Measurements from ENCODE around the gene RDH16.

Gene RDH16

DNA sequence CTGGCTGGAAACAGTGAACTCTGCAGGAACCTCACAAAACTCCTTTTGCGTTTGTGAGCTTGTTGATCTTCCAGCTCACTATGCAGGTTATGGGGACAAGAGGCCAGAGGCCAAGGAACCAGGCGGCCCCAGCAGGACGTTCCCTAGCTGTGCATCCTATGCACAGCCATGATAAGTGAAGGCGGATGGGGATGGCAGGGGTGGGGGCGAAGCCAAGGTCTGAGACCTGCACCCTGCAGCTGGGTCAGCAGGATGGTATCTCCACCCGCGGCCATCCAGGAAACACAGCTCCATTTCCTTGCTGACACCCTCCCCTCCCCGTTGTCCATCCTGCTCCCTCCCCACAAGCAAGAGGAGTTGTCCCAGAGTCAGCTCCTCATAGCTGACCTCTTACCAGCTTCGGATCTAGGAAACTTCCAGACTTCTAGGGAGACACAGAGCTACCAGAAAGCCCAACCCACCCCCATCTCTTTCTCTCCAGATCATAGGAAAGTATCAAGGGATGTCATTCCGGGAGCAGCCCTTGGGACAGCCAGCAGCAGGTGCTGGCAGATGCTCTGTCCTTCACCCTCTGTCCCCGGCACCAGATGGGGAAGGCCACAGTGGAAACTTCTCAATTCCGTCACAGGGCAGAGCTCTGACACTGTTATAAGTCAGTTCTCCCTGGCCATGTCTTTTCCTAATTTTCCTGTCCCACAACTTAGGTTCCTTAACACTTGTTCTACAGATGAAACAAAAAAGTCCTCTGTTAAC is 39.6 kb upstream of the RDH16 start:
- Histone ChIP-seq H3K9ac (ENCODE audit: low read depth, low read length) (no peak overlapping the region), H3K27me3 (ENCODE audit: control insufficient read depth, insufficient read depth, low read length) (no peaks in the 10 kb centered on the region), H3K4me1 (ENCODE audit: control insufficient read depth, insufficient read depth, low read length) (peaks cover 14% of the 10 kb centered on the region), H3K4me3 (ENCODE audit: low read length) (no peak overlapping the region), H3K9me3 (replicated peaks; ENCODE audit: low read length) (no peaks in the 10 kb centered on the region), H3K4me2 (ENCODE audit: low read length) (no peak overlapping the region), H3K36me3 (ENCODE audit: insufficient read depth, low read length) (peaks cover 12% of the 10 kb centered on the region)

DNA sequence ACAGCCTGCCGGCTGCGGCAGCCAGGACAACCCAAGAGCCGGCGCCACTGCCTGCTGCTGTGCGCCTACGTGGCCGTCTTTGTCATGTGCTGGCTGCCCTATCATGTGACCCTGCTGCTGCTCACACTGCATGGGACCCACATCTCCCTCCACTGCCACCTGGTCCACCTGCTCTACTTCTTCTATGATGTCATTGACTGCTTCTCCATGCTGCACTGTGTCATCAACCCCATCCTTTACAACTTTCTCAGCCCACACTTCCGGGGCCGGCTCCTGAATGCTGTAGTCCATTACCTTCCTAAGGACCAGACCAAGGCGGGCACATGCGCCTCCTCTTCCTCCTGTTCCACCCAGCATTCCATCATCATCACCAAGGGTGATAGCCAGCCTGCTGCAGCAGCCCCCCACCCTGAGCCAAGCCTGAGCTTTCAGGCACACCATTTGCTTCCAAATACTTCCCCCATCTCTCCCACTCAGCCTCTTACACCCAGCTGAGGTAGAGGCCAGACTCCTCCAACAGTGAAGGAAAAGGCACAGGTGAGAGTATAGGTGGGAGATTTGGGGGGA is 38.6 kb upstream of the RDH16 start:
- Histone ChIP-seq H3K36me3 (ENCODE audit: insufficient read depth, low read length) (peaks cover 2% of the 10 kb centered on the region), H3K4me1 (ENCODE audit: control insufficient read depth, insufficient read depth, low read length) (peaks cover 9% of the 10 kb centered on the region), H3K9ac (ENCODE audit: low read depth, low read length) (no peak overlapping the region), H3K9me3 (replicated peaks; ENCODE audit: low read length) (no peaks in the 10 kb centered on the region), H3K4me3 (ENCODE audit: low read length) (no peak overlapping the region), H3K4me2 (ENCODE audit: low read length) (no peak overlapping the region), H3K27me3 (ENCODE audit: control insufficient read depth, insufficient read depth, low read length) (peaks cover 2% of the 10 kb centered on the region)

DNA sequence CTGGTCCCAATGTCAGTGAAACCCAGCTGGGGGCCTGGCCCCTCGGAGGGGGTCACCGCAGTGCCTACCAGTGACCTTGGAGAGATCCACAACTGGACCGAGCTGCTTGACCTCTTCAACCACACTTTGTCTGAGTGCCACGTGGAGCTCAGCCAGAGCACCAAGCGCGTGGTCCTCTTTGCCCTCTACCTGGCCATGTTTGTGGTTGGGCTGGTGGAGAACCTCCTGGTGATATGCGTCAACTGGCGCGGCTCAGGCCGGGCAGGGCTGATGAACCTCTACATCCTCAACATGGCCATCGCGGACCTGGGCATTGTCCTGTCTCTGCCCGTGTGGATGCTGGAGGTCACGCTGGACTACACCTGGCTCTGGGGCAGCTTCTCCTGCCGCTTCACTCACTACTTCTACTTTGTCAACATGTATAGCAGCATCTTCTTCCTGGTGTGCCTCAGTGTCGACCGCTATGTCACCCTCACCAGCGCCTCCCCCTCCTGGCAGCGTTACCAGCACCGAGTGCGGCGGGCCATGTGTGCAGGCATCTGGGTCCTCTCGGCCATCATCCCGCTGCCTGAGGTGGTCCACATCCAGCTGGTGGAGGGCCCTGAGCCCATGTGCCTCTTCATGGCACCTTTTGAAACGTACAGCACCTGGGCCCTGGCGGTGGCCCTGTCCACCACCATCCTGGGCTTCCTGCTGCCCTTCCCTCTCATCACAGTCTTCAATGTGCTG is 38.0 kb upstream of the RDH16 start:
- no peaks in the 10 kb centered on the region for H3K36me3 ChIP-seq (ENCODE audit: insufficient read depth, low read length)
- H3K4me3 ChIP-seq (ENCODE audit: low read length), result no peak overlapping the region

GRCh38 chr12:56994231-56994746 is 36.9 kb upstream of the RDH16 start:
- Histone ChIP-seq H3K4me3 (ENCODE audit: low read length) (no peak overlapping the region), H3K27me3 (ENCODE audit: control insufficient read depth, insufficient read depth, low read length) (peaks cover 6% of the 10 kb centered on the region), H3K9ac (ENCODE audit: low read depth, low read length) (no peak overlapping the region), H3K4me2 (ENCODE audit: low read length) (no peak overlapping the region), H3K9me3 (replicated peaks; ENCODE audit: low read length) (no peaks in the 10 kb centered on the region), H3K4me1 (ENCODE audit: control insufficient read depth, insufficient read depth, low read length) (peaks cover 3% of the 10 kb centered on the region), H3K36me3 (ENCODE audit: insufficient read depth, low read length) (no peaks in the 10 kb centered on the region)

More for the DNA sequence above, 38.0 kb upstream of the RDH16 start:
- no peak overlapping the region for H3K9ac ChIP-seq (ENCODE audit: low read depth, low read length)
- peaks cover 6% of the 10 kb centered on the region for H3K27me3 ChIP-seq (ENCODE audit: control insufficient read depth, insufficient read depth, low read length)
- peaks cover 9% of the 10 kb centered on the region for H3K4me1 ChIP-seq (ENCODE audit: control insufficient read depth, insufficient read depth, low read length)
- H3K9me3 ChIP-seq (replicated peaks; ENCODE audit: low read length), result no peaks in the 10 kb centered on the region
- H3K4me2 ChIP-seq (ENCODE audit: low read length), result no peak overlapping the region

GRCh38 chr12:56993346-56993745 is 35.9 kb upstream of the RDH16 start:
- no peak overlapping the region for H3K9ac ChIP-seq (ENCODE audit: low read depth, low read length)
- no peaks in the 10 kb centered on the region for H3K36me3 ChIP-seq (ENCODE audit: insufficient read depth, low read length)
- H3K4me2 ChIP-seq (ENCODE audit: low read length), result no peak overlapping the region
- no peaks in the 10 kb centered on the region for H3K9me3 ChIP-seq (replicated peaks; ENCODE audit: low read length)
- H3K4me1 ChIP-seq (ENCODE audit: control insufficient read depth, insufficient read depth, low read length), result no peaks in the 10 kb centered on the region
- H3K4me3 ChIP-seq (ENCODE audit: low read length), result no peak overlapping the region
- H3K27me3 ChIP-seq (ENCODE audit: control insufficient read depth, insufficient read depth, low read length), result peaks cover 6% of the 10 kb centered on the region

- H3K4me3 ChIP-seq (ENCODE audit: low read length), result no peak overlapping the region
- H3K9me3 ChIP-seq (replicated peaks; ENCODE audit: low read length), result no peaks in the 10 kb centered on the region
- no peak overlapping the region for H3K9ac ChIP-seq (ENCODE audit: low read depth, low read length)
- no peaks in the 10 kb centered on the region for H3K4me1 ChIP-seq (ENCODE audit: control insufficient read depth, insufficient read depth, low read length)
- peaks cover 6% of the 10 kb centered on the region for H3K27me3 ChIP-seq (ENCODE audit: control insufficient read depth, insufficient read depth, low read length)
- H3K36me3 ChIP-seq (ENCODE audit: insufficient read depth, low read length), result no peaks in the 10 kb centered on the region
- H3K4me2 ChIP-seq (ENCODE audit: low read length), result no peak overlapping the region
Measured at GRCh38 chr12:56991319-56992246, 34.2 kb upstream of the RDH16 start.

- Histone ChIP-seq H3K36me3 (ENCODE audit: insufficient read depth, low read length) (no peaks in the 10 kb centered on the region), H3K4me2 (ENCODE audit: low read length) (no peak overlapping the region), H3K27me3 (ENCODE audit: control insufficient read depth, insufficient read depth, low read length) (peaks cover 6% of the 10 kb centered on the region), H3K9me3 (replicated peaks; ENCODE audit: low read length) (no peaks in the 10 kb centered on the region), H3K4me1 (ENCODE audit: control insufficient read depth, insufficient read depth, low read length) (no peaks in the 10 kb centered on the region), H3K4me3 (ENCODE audit: low read length) (no peak overlapping the region), H3K9ac (ENCODE audit: low read depth, low read length) (no peak overlapping the region)
Measured at GRCh38 chr12:56990648-56991318, 33.4 kb upstream of the RDH16 start.

DNA sequence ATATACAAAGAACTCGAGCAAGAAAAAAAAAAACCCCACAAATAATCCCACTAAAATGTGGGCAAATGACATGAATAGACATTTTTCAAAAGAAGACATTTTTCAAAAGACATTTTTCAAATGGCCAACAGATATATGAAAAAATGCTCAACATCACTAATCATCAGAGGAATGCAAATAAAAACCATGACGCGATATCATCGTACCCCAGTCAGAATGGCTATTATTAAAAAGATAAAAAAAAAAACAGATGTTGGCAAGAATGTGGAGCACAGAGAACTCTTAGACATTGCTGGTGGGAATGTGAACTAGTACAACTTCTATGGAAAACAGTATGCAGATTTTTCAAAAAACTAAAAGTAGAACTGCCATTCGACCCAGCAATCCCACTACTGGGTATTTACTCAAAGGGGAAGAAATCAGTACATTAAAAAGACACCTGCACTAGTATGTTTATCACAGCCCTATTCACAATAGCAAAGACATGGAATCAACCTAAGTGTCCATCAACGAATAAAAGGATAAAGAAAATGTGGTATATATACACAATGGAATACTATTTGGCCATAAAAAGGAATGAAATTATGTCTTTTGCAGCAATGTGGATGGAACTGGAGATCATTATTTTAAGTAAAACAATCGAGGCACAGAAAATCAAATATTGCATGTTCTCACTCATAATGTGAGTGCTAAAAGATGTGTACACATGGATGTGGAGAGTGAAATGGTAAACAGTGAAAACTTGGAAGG is 32.6 kb upstream of the RDH16 start:
- Histone ChIP-seq H3K4me3 (ENCODE audit: low read length) (no peak overlapping the region), H3K9ac (ENCODE audit: low read depth, low read length) (no peak overlapping the region), H3K36me3 (ENCODE audit: insufficient read depth, low read length) (no peaks in the 10 kb centered on the region), H3K4me2 (ENCODE audit: low read length) (no peak overlapping the region), H3K27me3 (ENCODE audit: control insufficient read depth, insufficient read depth, low read length) (peaks cover 6% of the 10 kb centered on the region), H3K4me1 (ENCODE audit: control insufficient read depth, insufficient read depth, low read length) (no peaks in the 10 kb centered on the region), H3K9me3 (replicated peaks; ENCODE audit: low read length) (no peaks in the 10 kb centered on the region)

DNA sequence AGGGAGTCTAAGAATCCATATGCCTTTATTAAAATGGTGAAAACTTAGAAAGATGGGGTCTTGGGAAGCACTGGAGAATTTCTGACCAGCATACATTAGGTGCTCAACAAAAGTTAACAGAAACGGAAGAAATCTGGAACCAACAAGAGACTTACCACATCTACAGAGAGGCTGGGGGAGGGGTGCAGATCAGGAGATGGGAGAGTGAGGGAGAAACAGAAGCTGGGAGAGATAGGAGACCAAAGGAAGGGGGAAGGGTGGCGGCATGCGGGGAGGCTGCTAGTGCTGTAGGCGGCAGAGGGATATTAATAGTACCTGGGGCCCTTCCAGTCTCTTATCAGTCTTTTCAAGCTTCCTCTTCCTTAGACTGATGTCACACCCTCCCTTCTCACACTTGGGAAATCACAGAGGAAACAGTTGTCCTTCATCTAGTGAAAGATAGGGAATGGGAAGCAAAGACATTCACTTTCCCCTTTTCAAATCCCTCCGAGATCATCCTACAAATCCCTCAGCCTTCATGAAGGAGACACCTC is 30.9 kb upstream of the RDH16 start:
- H3K4me1 ChIP-seq (ENCODE audit: control insufficient read depth, insufficient read depth, low read length), result no peaks in the 10 kb centered on the region
- no peak overlapping the region for H3K4me3 ChIP-seq (ENCODE audit: low read length)
- H3K4me2 ChIP-seq (ENCODE audit: low read length), result no peak overlapping the region
- no peak overlapping the region for H3K9ac ChIP-seq (ENCODE audit: low read depth, low read length)
- H3K9me3 ChIP-seq (replicated peaks; ENCODE audit: low read length), result no peaks in the 10 kb centered on the region
- H3K27me3 ChIP-seq (ENCODE audit: control insufficient read depth, insufficient read depth, low read length), result peaks cover 6% of the 10 kb centered on the region
- no peaks in the 10 kb centered on the region for H3K36me3 ChIP-seq (ENCODE audit: insufficient read depth, low read length)

DNA sequence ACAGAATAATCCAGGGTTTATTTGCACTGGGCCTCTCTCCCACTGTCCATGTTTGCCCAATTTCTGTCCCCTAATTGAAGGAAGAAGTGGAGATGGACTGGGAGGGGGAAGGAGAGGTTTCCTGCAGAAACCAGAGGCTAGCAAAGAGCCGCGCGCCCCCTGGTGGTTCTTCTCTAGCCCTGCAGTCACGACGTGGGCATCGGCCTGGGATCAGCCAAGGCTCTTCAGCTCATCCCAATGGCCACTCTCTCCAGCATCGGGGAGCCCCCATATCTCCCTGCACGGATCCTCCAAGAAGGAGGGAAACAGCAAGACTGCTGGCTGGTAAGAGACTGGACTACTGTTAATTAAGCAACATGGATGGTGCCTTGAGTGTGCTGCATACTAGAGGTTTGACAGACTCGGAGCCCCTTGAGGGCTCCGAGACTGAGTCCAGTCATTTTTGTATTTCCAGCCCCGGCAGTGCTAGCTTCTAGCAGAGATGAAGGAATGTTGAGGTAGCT is 30.2 kb upstream of the RDH16 start:
- Histone ChIP-seq H3K4me2 (ENCODE audit: low read length) (no peak overlapping the region), H3K9me3 (replicated peaks; ENCODE audit: low read length) (no peaks in the 10 kb centered on the region), H3K27me3 (ENCODE audit: control insufficient read depth, insufficient read depth, low read length) (peaks cover 6% of the 10 kb centered on the region), H3K4me3 (ENCODE audit: low read length) (no peak overlapping the region), H3K4me1 (ENCODE audit: control insufficient read depth, insufficient read depth, low read length) (no peaks in the 10 kb centered on the region), H3K9ac (ENCODE audit: low read depth, low read length) (no peak overlapping the region), H3K36me3 (ENCODE audit: insufficient read depth, low read length) (no peaks in the 10 kb centered on the region)
